Endothelial cell of umbilical vein (primary cell): ENCODE data around the gene IQGAP1. TPM values are rescaled to one million over a fixed set of nuclear protein-coding genes. Genes with fewer than 3 reads are reported as not detected.
A peak's percentile ranks its signal among the peaks of the same experiment; 100 is the strongest.

Experiments
- BruUV-seq: library from RNA; stranded (reverse); fragments of 400-500 nt; replicated peaks from 2 replicates; lab custom pipeline; 2021; lab: Mats Ljungman, UMichigan
- CTCF ChIA-PET: fragments of 300-600, 350-600 bp; sonication (Branson Sonifier 250); formaldehyde crosslinking; loops from one replicate; lab custom pipeline; 2021; ENCODE audit warnings: antibody characterized with exemption, inconsistent platforms; lab: Charles Lee
- POLR2A ChIA-PET: fragments of 300-600, 350-600 bp; sonication (Branson Sonifier 250); formaldehyde crosslinking; loops from one replicate; lab custom pipeline; 2021; ENCODE audit warnings: antibody characterized with exemption, inconsistent platforms; lab: Charles Lee
- DNase-seq: peaks from one replicate; pipeline ENCODE4 v3.0.0-alpha.2; 2011; ENCODE audit warnings: low read depth, low spot score
- FAIRE-seq: peaks from 2 replicates; lab custom pipeline; 2011; peaks lifted over from hg19 to GRCh38; lab: Jason Lieb, UNC
- H2AFZ ChIP-seq: 2 replicates; pipeline ENCODE4 v1.6.0; 2012; ENCODE audit warnings: low read depth, low read length, control low read depth, inconsistent platforms
- H3K27ac ChIP-seq: 2 replicates; pipeline ENCODE4 v1.5.1; 2011; ENCODE audit warnings: low read depth, mild to moderate bottlenecking, control low read depth, low read length, moderate library complexity; ENCODE audit not compliant: insufficient read depth
- H3K27me3 ChIP-seq, 2 experiments: 2 replicates each; pipeline versions ENCODE4 v1.6.0 to v1.6.1; 2011; ENCODE audit warnings: low read length in 2 of 2, mixed read lengths in 1 of 2; ENCODE audit not compliant: control insufficient read depth in 2 of 2, insufficient read depth in 2 of 2
- H3K36me3 ChIP-seq, 2 experiments: 2 replicates in 1 of 2; 3 replicates in 1 of 2; pipeline ENCODE4 v1.5.1; 2011; ENCODE audit warnings: low read length in 2 of 2, mild to moderate bottlenecking in 1 of 2, moderate library complexity in 1 of 2; ENCODE audit not compliant: control insufficient read depth in 2 of 2, insufficient read depth in 2 of 2; ENCODE audit errors: extremely low read depth in 1 of 2
- H3K4me1 ChIP-seq: 3 replicates; pipeline ENCODE4 v1.5.1; 2011; ENCODE audit warnings: mild to moderate bottlenecking, low read length; ENCODE audit not compliant: control insufficient read depth, insufficient read depth; ENCODE audit errors: extremely low read depth
- H3K4me2 ChIP-seq: 2 replicates; pipeline ENCODE4 v1.6.1; 2011; ENCODE audit warnings: low read length, control low read depth, mixed read lengths; ENCODE audit not compliant: insufficient read depth
- H3K4me3 ChIP-seq, 3 experiments: fragments of 200-600 bp in 1 of 3; sonication (generic), shearing (Covaris generic) in 1 of 3; replicated peaks in 1 of 3; 2 replicates each; pipeline ENCODE4 v1.5.1; 2011 to 2016; ENCODE audit warnings: control low read depth in 3 of 3, low read length in 3 of 3, mild to moderate bottlenecking in 2 of 3, inconsistent platforms in 1 of 3, low read depth in 1 of 3, moderate library complexity in 1 of 3; ENCODE audit not compliant: insufficient read depth in 1 of 3
- H3K79me2 ChIP-seq: 2 replicates; pipeline ENCODE4 v1.6.0; 2012; ENCODE audit warnings: low read length, inconsistent platforms; ENCODE audit not compliant: control insufficient read depth, insufficient read depth
- H3K9ac ChIP-seq: replicated peaks from 2 replicates; pipeline ENCODE3; 2011; ENCODE audit warnings: low read length, control low read depth; ENCODE audit not compliant: insufficient read depth; ENCODE audit errors: extremely low read depth
- H3K9me1 ChIP-seq: replicated peaks from 3 replicates; pipeline ENCODE4 v1.6.0; 2011; ENCODE audit warnings: mild to moderate bottlenecking, low read length; ENCODE audit not compliant: control insufficient read depth, insufficient read depth; ENCODE audit errors: extremely low read depth
- H3K9me3 ChIP-seq: replicated peaks from 2 replicates; pipeline ENCODE4 v1.5.1; 2012; ENCODE audit warnings: low read length, inconsistent platforms; ENCODE audit not compliant: control insufficient read depth, insufficient read depth
- H4K20me1 ChIP-seq: replicated peaks from 2 replicates; pipeline ENCODE3; 2011; ENCODE audit warnings: mild to moderate bottlenecking, low read length; ENCODE audit not compliant: control insufficient read depth, insufficient read depth; ENCODE audit errors: extremely low read depth
- CTCF ChIP-seq, 2 donors: IDR thresholded peaks; 1 replicate in 1 of 2; 2 replicates in 1 of 2; pipeline ENCODE4 v1.5.1; 2011; ENCODE audit warnings: low read length in 2 of 2, mild to moderate bottlenecking in 2 of 2, moderate library complexity in 2 of 2, control low read depth in 1 of 2, inconsistent platforms in 1 of 2, low read depth in 1 of 2; ENCODE audit not compliant: insufficient read depth in 1 of 2; ENCODE audit errors: extremely low read depth in 1 of 2
- EZH2 ChIP-seq: IDR thresholded peaks from 2 replicates; pipeline ENCODE4 v1.6.1; 2012; ENCODE audit warnings: borderline replicate concordance, low read depth, mild to moderate bottlenecking, moderate library complexity, low read length, inconsistent platforms; ENCODE audit not compliant: severe bottlenecking
- FOS ChIP-seq: IDR thresholded peaks from 2 replicates; pipeline ENCODE4 v1.6.1; 2011; ENCODE audit warnings: mild to moderate bottlenecking, low read length, moderate library complexity, borderline replicate concordance; ENCODE audit not compliant: insufficient read depth
- GATA2 ChIP-seq: IDR thresholded peaks from 2 replicates; pipeline ENCODE4 v1.7.0; 2011; ENCODE audit warnings: low read depth, mild to moderate bottlenecking, moderate library complexity, mixed read lengths, low read length; ENCODE audit not compliant: insufficient read length, insufficient read depth
- JUN ChIP-seq: IDR thresholded peaks from 2 replicates; pipeline ENCODE4 v1.6.1; 2011; ENCODE audit warnings: borderline replicate concordance, low read depth; ENCODE audit not compliant: insufficient read length, insufficient read depth
- MAX ChIP-seq: IDR thresholded peaks from 2 replicates; pipeline ENCODE4 v1.6.1; 2011; ENCODE audit not compliant: insufficient read depth, insufficient read length
- MYC ChIP-seq: IDR thresholded peaks from one replicate; pipeline ENCODE4 v1.6.1; 2011; ENCODE audit warnings: mild to moderate bottlenecking, low read depth, low read length
- POLR2A ChIP-seq: IDR thresholded peaks from 2 replicates; pipeline ENCODE4 v1.6.1; 2012; ENCODE audit warnings: low read depth, mild to moderate bottlenecking, control low read depth, low read length
- POLR2AphosphoS5 ChIP-seq: IDR thresholded peaks from 2 replicates; pipeline ENCODE4 v1.6.1; 2012; ENCODE audit warnings: low read depth, mild to moderate bottlenecking, control low read depth, low read length, moderate library complexity; ENCODE audit not compliant: insufficient read depth
- dilution Hi-C: fragments of 300-500 bp; cut with MboI; formaldehyde crosslinking; loops from one replicate; pipeline ENCODE4 v1.15.0; 2019; ENCODE audit warnings: low sequenced_read_pairs; ENCODE audit not compliant: extremely low pct_ligation_motif_present
- intact Hi-C: fragments of 100-400 bp; cut with micrococcal nuclease; formaldehyde crosslinking; loops from one replicate; pipeline ENCODE4 v1.10.0; 2022
- polyA plus RNA-seq, 4 experiments: library from polyadenylated mRNA; depleted of rRNA in 3 of 4; stranded (reverse) in 3 of 4; unstranded in 1 of 4; fragments of >200 nt; gene quantifications; 2 replicates each; pipeline versions ENCODE4 v1.2.1 to v1.2.3, GENCODE V29; 2011 to 2012; ENCODE audit warnings: missing spikeins in 1 of 4
- total RNA-seq: library from RNA; stranded (reverse); gene quantifications from 2 replicates; pipeline ENCODE4 v1.2.3, GENCODE V29; 2021

Gene IQGAP1
- total and polyA plus RNA-seq, 2 donors (not counting 3 experiments of a cell fraction or from before 2014, with no cell fraction given) = 82.2 to 258 TPM

GRCh38 chr15:90364251-90364650 lies 23.8 kb upstream of the IQGAP1 start:
- DNase-seq (peak; percentile 27), FAIRE-seq (peak; percentile 18)
- Histone ChIP-seq H3K79me2 (no peaks in the 10 kb centered on the region), H3K27ac (peak overlapping the region; percentile 58), H3K4me1 (peaks cover 31% of the 10 kb centered on the region), H3K9me3 (no peaks in the 10 kb centered on the region), H4K20me1 (no peaks in the 10 kb centered on the region), H2AFZ (no peak overlapping the region), H3K9ac (no peak overlapping the region), H3K4me2 (no peak overlapping the region), H3K27me3 (no peaks in the 10 kb centered on the region), H3K4me3 (no peak overlapping the region), H3K36me3 (no peaks in the 10 kb centered on the region), H3K9me1 (no peaks in the 10 kb centered on the region)
- BruUV-seq = no TSS peak
- intact Hi-C loops (loop anchor here (1.0 kb wide), 2 partner anchors 13 to 99 kb away; no protein-coding TSS in a partner anchor), dilution Hi-C loops (no loop called here)
- POLR2A ChIA-PET = interaction anchor here (0.6 kb wide), 1 partner anchor 159 kb away, joined by 6 read pairs; no protein-coding TSS in a partner anchor
- TF ChIP-seq CTCF (IDR thresholded peaks at IDR 0.05; ENCODE audit: extremely low read depth in 1 of 2, insufficient read depth in 1 of 2, low read depth in 1 of 2, low read length in 2 of 2) (no peak), MYC (no peak), FOS (peak; percentile 43), POLR2A (no peak), EZH2 (no peak), GATA2 (no peak), JUN (peak; percentile 79), MAX (no peak), POLR2AphosphoS5 (no peak)
- CTCF ChIA-PET = interaction anchor here (0.6 to 5.5 kb wide), 6 partner anchors 11 to 235 kb away, joined by 3 to 41 read pairs (median 4); no protein-coding TSS in a partner anchor
